GM23338 (cell line): ENCODE measurements around the gene LRRC37A2. TPM values are rescaled to one million over a fixed set of nuclear protein-coding genes. Genes with fewer than 3 reads are reported as not detected.
"Not testable (repeated sequence)": the region's sequence is repeated elsewhere in the genome, so short reads cannot be mapped to it uniquely, and the experiment has no call there.

ENCODE experiments used
- ATAC-seq: fragments of 200-7000 bp; cut with Tn5 transposase; 3 replicates; pipeline ENCODE4 v1.9.1; 2020
- DNase-seq: peaks from one replicate; pipeline ENCODE4 v3.0.0-alpha.2; 2015; ENCODE audit warnings: low spot score
- H2AFZ ChIP-seq: fragments of 200-600 bp; sonication (generic); 2 replicates; pipeline ENCODE4 v1.8.0; 2016; ENCODE audit warnings: antibody characterized with exemption, mild to moderate bottlenecking, moderate library complexity
- H3F3A ChIP-seq: fragments of 200-600 bp; sonication (generic); replicated peaks from 2 replicates; pipeline ENCODE4 v1.8.0; 2017; ENCODE audit warnings: antibody characterized with exemption, mixed run types, low read depth
- H3K27ac ChIP-seq: fragments of 200-600 bp; sonication (generic); 2 replicates; pipeline ENCODE4 v1.6.1; 2016; ENCODE audit warnings: low read depth
- H3K27me3 ChIP-seq: fragments of 200-600 bp; sonication (generic); 2 replicates; pipeline ENCODE4 v1.8.0; 2016; ENCODE audit warnings: mild to moderate bottlenecking, mixed run types, moderate library complexity; ENCODE audit not compliant: insufficient read depth
- H3K36me3 ChIP-seq: fragments of 200-600 bp; sonication (generic); 2 replicates; pipeline ENCODE4 v1.8.0; 2016; ENCODE audit warnings: mild to moderate bottlenecking; ENCODE audit not compliant: insufficient read depth
- H3K4me1 ChIP-seq: fragments of 200-600 bp; sonication (generic); 2 replicates; pipeline ENCODE4 v1.8.0; 2016; ENCODE audit warnings: mild to moderate bottlenecking, moderate library complexity; ENCODE audit not compliant: insufficient read depth
- H3K4me2 ChIP-seq: fragments of 200-600 bp; sonication (generic); 2 replicates; pipeline ENCODE4 v1.7.1; 2017; ENCODE audit warnings: mixed run types
- H3K4me3 ChIP-seq: fragments of 200-600 bp; sonication (generic); 2 replicates; pipeline ENCODE4 v1.6.1; 2016; ENCODE audit warnings: mixed run types
- H3K79me2 ChIP-seq: fragments of 200-600 bp; sonication (generic); replicated peaks from 2 replicates; pipeline ENCODE4 v1.8.0; 2017; ENCODE audit warnings: mild to moderate bottlenecking; ENCODE audit not compliant: insufficient read depth
- H3K9me2 ChIP-seq: fragments of 200-600 bp; sonication (generic); 2 replicates; pipeline ENCODE4 v1.8.0; 2017; ENCODE audit not compliant: insufficient read depth
- H4K20me1 ChIP-seq: fragments of 200-600 bp; sonication (generic); replicated peaks from 2 replicates; pipeline ENCODE4 v1.8.0; 2017; ENCODE audit warnings: mild to moderate bottlenecking; ENCODE audit not compliant: insufficient read depth
- H3K27ac Mint-ChIP-seq: 2 replicates; pipeline ENCODE4 v1.8.0; 2020; ENCODE audit warnings: inconsistent platforms, mild to moderate bottlenecking, moderate library complexity, mixed read lengths
- H3K27me3 Mint-ChIP-seq: 3 replicates; pipeline ENCODE4 v1.8.0; 2022; ENCODE audit warnings: low read depth, mild to moderate bottlenecking, moderate library complexity, mixed read lengths, inconsistent platforms; ENCODE audit not compliant: insufficient read depth, poor library complexity
- H3K36me3 Mint-ChIP-seq: 3 replicates; pipeline ENCODE4 v1.8.0; 2021; ENCODE audit warnings: low read depth, mild to moderate bottlenecking, inconsistent platforms, moderate library complexity, mixed read lengths
- H3K4me1 Mint-ChIP-seq: 3 replicates; pipeline ENCODE4 v1.8.0; 2020; ENCODE audit warnings: mild to moderate bottlenecking, inconsistent platforms, mixed read lengths
- H3K4me3 Mint-ChIP-seq: 3 replicates; pipeline ENCODE4 v1.8.0; 2021; ENCODE audit warnings: moderate library complexity, mild to moderate bottlenecking, inconsistent platforms, mixed read lengths
- H3K9me3 Mint-ChIP-seq: 3 replicates; pipeline ENCODE4 v1.8.0; 2020; ENCODE audit warnings: moderate library complexity, mild to moderate bottlenecking, inconsistent platforms, mixed read lengths
- polyA plus RNA-seq: library from polyadenylated mRNA; unstranded; fragments of >200 nt; fragmentation: Nextera tagmentation; extraction: Ambion mirVana; gene quantifications from 2 replicates; pipeline ENCODE4 v1.2.1, GENCODE V29; 2016
- total RNA-seq: library from RNA; depleted of rRNA; stranded (reverse); fragments of >200 nt; shearing (Covaris generic); gene quantifications from 2 replicates; pipeline ENCODE4 v1.2.3, GENCODE V29; 2014

The LRRC37A2 gene
- total and polyA plus RNA-seq, 2 experiments from 2014 or later = 14.6 to 16.1 TPM

- not testable (repeated sequence) for H3K79me2 ChIP-seq, H3K4me1 Mint-ChIP-seq, H3K4me2 ChIP-seq, H3K27ac ChIP-seq, H3K9me3 Mint-ChIP-seq, H3K4me3 ChIP-seq, H3K27me3 Mint-ChIP-seq, H3K9me2 ChIP-seq, H3F3A ChIP-seq, H3K4me3 Mint-ChIP-seq, H4K20me1 ChIP-seq, H2AFZ ChIP-seq, H3K4me1 ChIP-seq, ATAC-seq, H3K27ac Mint-ChIP-seq, H3K27me3 ChIP-seq, H3K36me3 ChIP-seq, DNase-seq, H3K36me3 Mint-ChIP-seq
Measured at GRCh38 chr17:46566980-46567379, 54.7 kb downstream of the LRRC37A2 start.

GRCh38 chr17:46571796-46572195, 59.5 kb downstream of the LRRC37A2 start:
- H3K4me1 Mint-ChIP-seq, H3K27me3 Mint-ChIP-seq, H3K27me3 ChIP-seq, H3K36me3 Mint-ChIP-seq, DNase-seq, H3F3A ChIP-seq, H3K9me3 Mint-ChIP-seq, H3K36me3 ChIP-seq, H3K9me2 ChIP-seq, H3K4me2 ChIP-seq, H3K27ac ChIP-seq, H3K79me2 ChIP-seq, H3K27ac Mint-ChIP-seq, H3K4me1 ChIP-seq, H4K20me1 ChIP-seq, H3K4me3 ChIP-seq, H2AFZ ChIP-seq, H3K4me3 Mint-ChIP-seq, ATAC-seq: not testable (repeated sequence)

GRCh38 chr17:46579083-46580075, 67.1 kb downstream of the LRRC37A2 start, which contains the start of gene ARL17A:
Gene ARL17A (minus strand): TSS chr17:46579691. CDS start chr17:46576322, 3,369 bp downstream.
- H3K27me3 ChIP-seq, H3K79me2 ChIP-seq, H2AFZ ChIP-seq, H3K4me2 ChIP-seq, H3K27ac Mint-ChIP-seq, H3K4me1 Mint-ChIP-seq, H3K36me3 ChIP-seq, H3K27ac ChIP-seq, H3F3A ChIP-seq, H4K20me1 ChIP-seq, H3K4me1 ChIP-seq, DNase-seq, H3K9me2 ChIP-seq, H3K9me3 Mint-ChIP-seq, H3K27me3 Mint-ChIP-seq, H3K36me3 Mint-ChIP-seq: not testable (repeated sequence)
- H3K4me3 ChIP-seq = peak within 1 kb of the TSS; percentile 37; the same call in 1 of the 2 replicates
- peak within 1 kb of the TSS; percentile 48; the same call in 2 of the 3 replicates for H3K4me3 Mint-ChIP-seq
- ATAC-seq = peak; percentile 88

- not testable (repeated sequence) for H3F3A ChIP-seq, H3K79me2 ChIP-seq, DNase-seq, H3K4me2 ChIP-seq, H3K27me3 Mint-ChIP-seq, H3K27ac Mint-ChIP-seq, H3K36me3 Mint-ChIP-seq, H3K36me3 ChIP-seq, H2AFZ ChIP-seq, H3K9me2 ChIP-seq, H3K9me3 Mint-ChIP-seq, H3K27me3 ChIP-seq, H3K27ac ChIP-seq, H3K4me1 ChIP-seq, ATAC-seq, H4K20me1 ChIP-seq, H3K4me1 Mint-ChIP-seq
- H3K4me3 Mint-ChIP-seq = peak overlapping the region; percentile 48; the same call in 2 of the 3 replicates
- H3K4me3 ChIP-seq = peak overlapping the region; percentile 37; the same call in 1 of the 2 replicates
Measured at GRCh38 chr17:46580082-46580481, 67.8 kb downstream of the LRRC37A2 start.

- H3K4me2 ChIP-seq, H3K9me3 Mint-ChIP-seq, H3K4me1 Mint-ChIP-seq: not testable (repeated sequence)
Measured at GRCh38 chr17:46585444-46585843, 73.2 kb downstream of the LRRC37A2 start.

GRCh38 chr17:46590157-46591146, 78.2 kb downstream of the LRRC37A2 start, which contains the start of gene NSF:
Gene NSF (plus strand): TSS chr17:46590669. CDS start chr17:46590776, 107 bp downstream.
- DNase-seq, H3K27ac Mint-ChIP-seq, H3K36me3 Mint-ChIP-seq, H3K4me1 Mint-ChIP-seq, H2AFZ ChIP-seq, H3K79me2 ChIP-seq, H3K4me3 ChIP-seq, H3K4me2 ChIP-seq, H3K4me1 ChIP-seq, H3K27me3 ChIP-seq, H3K9me3 Mint-ChIP-seq, H3K9me2 ChIP-seq, H3K36me3 ChIP-seq, H3K27me3 Mint-ChIP-seq, H3K4me3 Mint-ChIP-seq, H4K20me1 ChIP-seq, H3K27ac ChIP-seq, H3F3A ChIP-seq: not testable (repeated sequence)
- peak; percentile 88 for ATAC-seq

More at GRCh38 chr17:46585444-46585843, 73.2 kb downstream of the LRRC37A2 start:
- not testable (repeated sequence) for H3K9me2 ChIP-seq, H3K27me3 ChIP-seq, H3K79me2 ChIP-seq, H4K20me1 ChIP-seq, ATAC-seq, DNase-seq, H3K27ac ChIP-seq, H3K36me3 ChIP-seq, H3K27me3 Mint-ChIP-seq, H3K4me3 Mint-ChIP-seq, H2AFZ ChIP-seq, H3K4me1 ChIP-seq, H3K27ac Mint-ChIP-seq, H3F3A ChIP-seq, H3K4me3 ChIP-seq, H3K36me3 Mint-ChIP-seq
